Muscle layer of colon (tissue), 2 donors: ENCODE data around the gene ARL8B.
A peak's percentile ranks its signal among the peaks of the same experiment; 100 is the strongest.
"Not testable (repeated sequence)": the region's sequence is repeated elsewhere in the genome, so short reads cannot be mapped to it uniquely, and the experiment has no call there.

Source experiments
- H3K27ac ChIP-seq: one replicate; pipeline ENCODE4 v1.7.0; 2013; ENCODE audit warnings: low read depth, mild to moderate bottlenecking, low read length, moderate library complexity
- H3K27me3 ChIP-seq, 2 donors: one replicate each; pipeline ENCODE4 v1.7.0; 2013; ENCODE audit warnings: low read length in 2 of 2, mild to moderate bottlenecking in 2 of 2; ENCODE audit not compliant: insufficient read depth in 2 of 2, control insufficient read depth in 1 of 2
- H3K36me3 ChIP-seq: one replicate; pipeline ENCODE4 v1.7.0; 2013; ENCODE audit warnings: mild to moderate bottlenecking, low read length; ENCODE audit not compliant: insufficient read depth
- H3K4me1 ChIP-seq: one replicate; pipeline ENCODE4 v1.7.0; 2013; ENCODE audit warnings: mild to moderate bottlenecking, low read length; ENCODE audit not compliant: insufficient read depth
- H3K4me3 ChIP-seq, 2 donors: one replicate each; pipeline ENCODE4 v1.7.0; 2013; ENCODE audit warnings: low read length in 2 of 2, low read depth in 1 of 2, mild to moderate bottlenecking in 1 of 2, moderate library complexity in 1 of 2
- H3K9ac ChIP-seq: one replicate; pipeline ENCODE4 v1.7.0; 2013; ENCODE audit warnings: low read length
- H3K9me3 ChIP-seq: one replicate; pipeline ENCODE4 v1.7.0; 2013; ENCODE audit warnings: mild to moderate bottlenecking, low read length
- donor health status: abdominal sarcoma.
- donor health status: Adenocarcinoma of cecum.

ARL8B gene

GRCh38 chr3:5122030-5122740, at the start of gene ARL8B:
TSS of gene ARL8B (plus strand) at chr3:5122292. CDS start at chr3:5122466, 174 bp downstream.
- Histone ChIP-seq H3K9ac (peak within 1 kb of the TSS; percentile 74), H3K9me3 (no peaks in the 10 kb centered on the region), H3K4me1 (peaks cover 23% of the 10 kb centered on the region), H3K27ac (peak within 1 kb of the TSS; percentile 80), H3K4me3 (peak within 1 kb of the TSS; percentile 91 to 99), H3K27me3 (no peaks in the 10 kb centered on the region), H3K36me3 (no peaks in the 10 kb centered on the region)

DNA sequence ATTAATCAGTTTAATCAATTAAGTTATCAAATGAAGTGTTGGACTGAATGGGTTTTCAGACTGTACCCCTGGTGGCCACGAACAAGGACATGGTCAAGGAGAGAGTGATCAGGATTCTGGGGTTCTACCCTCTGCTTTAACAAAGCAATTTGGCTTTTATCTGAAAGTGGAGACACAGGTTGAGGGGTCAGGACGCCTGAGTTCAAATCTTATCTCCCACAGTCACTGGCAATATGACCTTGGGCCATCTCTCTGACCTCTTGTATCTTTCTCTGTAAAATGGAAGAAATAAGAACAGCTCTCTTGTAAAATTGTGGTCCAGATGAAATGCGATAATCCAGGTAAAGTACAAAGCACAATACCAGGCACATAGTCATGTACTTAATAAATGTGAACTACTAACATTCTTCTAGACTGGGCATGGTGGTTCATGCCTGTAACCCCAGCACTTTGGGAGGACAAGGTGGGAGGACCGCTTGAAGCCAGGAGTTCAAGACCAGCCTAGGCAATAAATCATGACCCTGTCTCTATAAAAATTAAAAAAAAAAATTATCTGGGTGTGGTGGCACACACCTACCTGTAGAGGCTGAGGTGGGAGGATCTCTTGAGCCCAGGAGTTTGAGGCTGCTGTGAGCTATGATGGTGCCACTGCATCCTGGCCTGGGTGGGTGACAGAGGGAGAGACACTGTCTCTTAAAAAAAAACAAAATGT, 48.6 kb upstream of the ARL8B start:
- Histone ChIP-seq H3K4me3 (no peak overlapping the region), H3K4me1 (no peaks in the 10 kb centered on the region), H3K27ac (no peak overlapping the region), H3K9ac (no peak overlapping the region), H3K36me3 (no peaks in the 10 kb centered on the region), H3K27me3 (no peaks in the 10 kb centered on the region), H3K9me3 (no peaks in the 10 kb centered on the region)

DNA sequence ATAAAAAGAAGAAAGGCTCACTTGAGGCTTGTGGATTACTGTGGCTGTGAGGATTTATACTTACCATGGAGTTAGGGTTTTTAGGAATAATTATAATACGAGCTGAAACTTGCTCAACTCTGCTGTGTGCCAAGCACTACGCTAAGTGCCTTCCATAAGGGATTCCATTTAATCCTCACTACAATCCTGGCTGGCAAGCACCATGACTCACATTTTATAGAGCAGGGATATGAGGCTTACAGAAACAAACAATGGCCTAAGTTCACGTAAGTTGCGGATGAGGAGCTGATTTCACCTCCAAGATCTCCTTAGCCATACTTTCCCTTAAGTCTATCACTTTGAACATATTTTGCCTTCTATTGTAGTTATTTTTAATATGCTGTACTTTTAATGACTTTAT, 43.9 kb upstream of the ARL8B start:
- Histone ChIP-seq H3K4me1 (no peaks in the 10 kb centered on the region), H3K4me3 (no peak overlapping the region), H3K27ac (no peak overlapping the region), H3K9ac (no peak overlapping the region), H3K27me3 (no peaks in the 10 kb centered on the region), H3K9me3 (no peaks in the 10 kb centered on the region), H3K36me3 (no peaks in the 10 kb centered on the region)

- Histone ChIP-seq H3K4me3 (no peak overlapping the region), H3K27ac (no peak overlapping the region), H3K4me1 (no peaks in the 10 kb centered on the region), H3K27me3 (no peaks in the 10 kb centered on the region), H3K9ac (no peak overlapping the region), H3K9me3 (no peaks in the 10 kb centered on the region), H3K36me3 (no peaks in the 10 kb centered on the region)
These were observed 42.3 kb upstream of the ARL8B start for GRCh38 chr3:5079761-5080160.

- Histone ChIP-seq H3K9me3 (no peaks in the 10 kb centered on the region), H3K27ac (no peak overlapping the region), H3K4me1 (no peaks in the 10 kb centered on the region), H3K36me3 (no peaks in the 10 kb centered on the region), H3K27me3 (no peaks in the 10 kb centered on the region), H3K4me3 (no peak overlapping the region), H3K9ac (no peak overlapping the region)
These were observed 41.1 kb upstream of the ARL8B start for GRCh38 chr3:5080779-5081550.

DNA sequence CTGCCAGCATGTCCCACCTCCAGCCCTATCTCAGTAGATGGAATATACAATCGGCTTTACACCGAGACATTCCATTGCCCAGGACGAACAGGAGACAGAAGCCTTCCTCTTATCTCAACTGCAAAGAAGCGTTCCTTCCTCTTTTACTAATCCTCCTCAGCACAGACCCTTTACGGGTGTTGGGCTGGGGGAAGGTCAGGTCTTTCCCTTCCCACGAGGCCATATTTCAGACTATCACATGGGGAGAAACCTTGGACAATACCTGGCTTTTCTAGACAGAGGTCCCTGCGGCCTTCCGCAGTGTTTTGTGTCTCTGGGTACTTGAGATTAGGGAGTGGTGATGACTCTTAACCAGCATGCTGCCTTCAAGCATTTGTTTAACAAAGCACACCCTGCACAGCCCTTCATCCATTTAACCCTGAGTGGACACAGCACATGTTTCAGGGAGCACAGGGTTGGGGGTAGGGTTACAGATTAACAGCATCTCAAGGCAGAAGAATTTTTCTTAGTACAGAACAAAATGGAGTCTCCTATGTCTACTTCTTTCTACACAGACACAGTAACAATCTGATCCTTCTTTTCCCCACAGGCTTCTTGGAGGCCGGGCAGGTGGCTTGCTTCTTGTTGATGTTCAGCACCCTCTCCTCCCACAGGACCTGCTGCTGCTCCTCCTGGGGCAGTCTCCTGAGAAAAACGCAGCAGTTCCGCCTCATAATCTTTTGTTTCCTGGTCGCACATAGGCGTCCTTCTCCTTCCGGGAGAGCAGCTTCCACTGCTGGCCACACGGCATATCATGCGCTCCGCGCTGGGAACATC, 39.9 kb upstream of the ARL8B start:
- not testable (repeated sequence) for H3K9ac ChIP-seq, H3K4me1 ChIP-seq, H3K4me3 ChIP-seq, H3K27ac ChIP-seq, H3K36me3 ChIP-seq, H3K27me3 ChIP-seq, H3K9me3 ChIP-seq

DNA sequence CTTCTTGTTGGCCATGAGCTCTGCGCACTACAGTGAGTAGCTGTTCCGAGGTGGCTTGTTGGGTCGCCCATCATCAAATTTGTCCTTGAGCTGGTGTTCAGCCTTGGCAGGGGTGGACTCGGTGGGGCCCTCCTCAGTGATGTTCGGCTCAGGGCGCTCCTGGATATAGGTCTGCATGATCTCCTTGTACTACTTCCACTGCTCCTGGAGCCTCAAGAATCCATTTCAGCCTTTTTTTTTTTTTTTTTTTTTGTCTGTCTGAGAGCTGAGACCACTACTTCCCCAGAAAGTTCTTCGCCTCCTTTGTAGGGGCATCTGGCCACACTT, 39.3 kb upstream of the ARL8B start:
- Histone ChIP-seq H3K4me3 (no peak overlapping the region), H3K9ac (no peak overlapping the region), H3K27me3 (no peaks in the 10 kb centered on the region), H3K27ac (no peak overlapping the region), H3K9me3 (no peaks in the 10 kb centered on the region), H3K36me3 (no peaks in the 10 kb centered on the region), H3K4me1 (no peaks in the 10 kb centered on the region)

DNA sequence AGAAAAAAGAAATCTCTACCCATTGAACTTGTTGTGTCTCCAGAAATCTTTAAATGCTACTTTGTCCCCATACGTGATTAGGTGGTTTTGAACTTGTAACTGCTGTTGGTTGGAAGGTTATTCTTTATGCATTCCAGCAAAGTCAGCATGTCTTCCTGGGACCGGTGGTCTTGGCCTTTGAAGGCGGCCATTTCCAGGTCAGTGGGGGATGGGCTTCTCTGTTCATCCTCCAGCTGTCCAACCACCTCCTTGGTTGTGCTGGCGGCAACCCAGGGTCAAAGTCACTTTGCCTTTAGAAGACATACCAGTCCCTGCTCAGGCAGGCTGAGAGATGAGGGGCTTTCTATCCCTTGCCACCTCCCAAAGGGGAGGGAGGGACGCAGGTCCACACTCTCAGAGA, 37.9 kb upstream of the ARL8B start:
- no peak overlapping the region for H3K4me3 ChIP-seq
- H3K9ac ChIP-seq = no peak overlapping the region
- H3K27me3 ChIP-seq = no peaks in the 10 kb centered on the region
- H3K27ac ChIP-seq = no peak overlapping the region
- H3K36me3 ChIP-seq = no peaks in the 10 kb centered on the region
- H3K4me1 ChIP-seq = no peaks in the 10 kb centered on the region
- H3K9me3 ChIP-seq = no peaks in the 10 kb centered on the region

GRCh38 chr3:5086708-5087107, 35.4 kb upstream of the ARL8B start:
- Histone ChIP-seq H3K9me3 (no peaks in the 10 kb centered on the region), H3K4me1 (no peaks in the 10 kb centered on the region), H3K4me3 (no peak overlapping the region), H3K36me3 (no peaks in the 10 kb centered on the region), H3K9ac (no peak overlapping the region), H3K27me3 (no peaks in the 10 kb centered on the region), H3K27ac (no peak overlapping the region)

GRCh38 chr3:5087209-5087608, 34.9 kb upstream of the ARL8B start:
- Histone ChIP-seq H3K36me3 (no peaks in the 10 kb centered on the region), H3K9me3 (no peaks in the 10 kb centered on the region), H3K4me3 (no peak overlapping the region), H3K27ac (no peak overlapping the region), H3K4me1 (no peaks in the 10 kb centered on the region), H3K9ac (no peak overlapping the region), H3K27me3 (no peaks in the 10 kb centered on the region)

- H3K4me3 ChIP-seq = no peak overlapping the region
These were observed 31.9 kb upstream of the ARL8B start for GRCh38 chr3:5090197-5090596.

More at GRCh38 chr3:5090197-5090596, 31.9 kb upstream of the ARL8B start:
- Histone ChIP-seq H3K9ac (no peak overlapping the region), H3K9me3 (no peaks in the 10 kb centered on the region), H3K36me3 (no peaks in the 10 kb centered on the region), H3K27me3 (no peaks in the 10 kb centered on the region), H3K4me1 (no peaks in the 10 kb centered on the region), H3K27ac (no peak overlapping the region)
